HCT116 (cell line): Measurements from ENCODE around the gene ATP13A4. TPM values are rescaled to one million over a fixed set of nuclear protein-coding genes. Genes with fewer than 3 reads are reported as not detected.

Source experiments
- ATAC-seq: fragments of 200-7000 bp; cut with Tn5 transposase; 2 replicates; pipeline ENCODE4 v1.9.1; 2020; ENCODE audit warnings: mild to moderate bottlenecking, moderate library complexity
- BruUV-seq: library from RNA; stranded (reverse); fragments of 400-500 nt; replicated peaks from 2 replicates; lab custom pipeline; 2021; lab: Mats Ljungman, UMichigan
- CTCF ChIA-PET: fragments of 300-600 bp; sonication (Branson Sonifier 250); formaldehyde crosslinking; loops from one replicate; lab custom pipeline; 2021; ENCODE audit warnings: antibody characterized with exemption; lab: Charles Lee
- POLR2A ChIA-PET: fragments of 300-600, 350-600 bp; sonication (Branson Sonifier 250); formaldehyde crosslinking; loops from one replicate; lab custom pipeline; 2021; ENCODE audit warnings: antibody characterized with exemption; lab: Charles Lee
- RAD21 ChIA-PET, 2 experiments: fragments of 300-600 bp; sonication (Branson Sonifier 250); formaldehyde crosslinking; loops; one replicate each; lab custom pipeline; 2023; ENCODE audit warnings: low total read pairs in 2 of 2; ENCODE audit not compliant: uncharacterized antibody in 2 of 2, unreplicated experiment in 2 of 2, low non-redundant PET in 1 of 2; lab: Charles Lee
- DNase-seq: peaks from one replicate; pipeline ENCODE4 v3.0.0-alpha.2; 2010; ENCODE audit warnings: low read depth, low spot score
- H2AFZ ChIP-seq: fragments of 200-600 bp; shearing (Covaris generic), sonication (generic); 2 replicates; pipeline ENCODE4 v1.6.1; 2017; ENCODE audit warnings: low read depth, mixed run types, mixed read lengths, antibody characterized with exemption, low read length; ENCODE audit not compliant: poor library complexity, severe bottlenecking
- H3K27ac ChIP-seq: 2 replicates; pipeline ENCODE4 v1.5.1; 2012; ENCODE audit warnings: low read depth, low read length
- H3K27me3 ChIP-seq: fragments of 200-600 bp; sonication (generic); 2 replicates; pipeline ENCODE4 v1.6.1; 2016; ENCODE audit warnings: mixed run types, low read length, mixed read lengths; ENCODE audit not compliant: insufficient read depth
- H3K36me3 ChIP-seq, 2 experiments: fragments of 200-500 bp in 1 of 2; fragments of 200-600 bp in 1 of 2; sonication (Bioruptor generic) in 1 of 2; sonication (generic) in 1 of 2; 2 replicates each; pipeline versions ENCODE4 v1.5.1 to v1.6.1; 2014 to 2016; ENCODE audit warnings: low read length in 2 of 2, inconsistent platforms in 1 of 2, mixed read lengths in 1 of 2, mixed run types in 1 of 2; ENCODE audit not compliant: insufficient read depth in 2 of 2, control insufficient read depth in 1 of 2
- H3K4me1 ChIP-seq, 2 experiments: fragments of 200-600 bp in 1 of 2; sonication (generic) in 1 of 2; 2 replicates each; pipeline versions ENCODE4 v1.5.1 to v1.6.1; 2012 to 2017; ENCODE audit warnings: low read length in 2 of 2, inconsistent platforms in 1 of 2, mild to moderate bottlenecking in 1 of 2, mixed read lengths in 1 of 2, mixed run types in 1 of 2, moderate library complexity in 1 of 2; ENCODE audit not compliant: insufficient read depth in 2 of 2, control insufficient read depth in 1 of 2
- H3K4me2 ChIP-seq: fragments of 200-600 bp; sonication (generic); 2 replicates; pipeline ENCODE4 v1.6.1; 2017; ENCODE audit warnings: mixed run types, low read length, mixed read lengths
- H3K4me3 ChIP-seq, 2 experiments: fragments of 200-600 bp in 1 of 2; sonication (generic) in 1 of 2; replicated peaks in 1 of 2; 2 replicates each; pipeline ENCODE4 v1.5.1; 2011 to 2016; ENCODE audit warnings: low read length in 2 of 2, control low read depth in 1 of 2, low read depth in 1 of 2, mild to moderate bottlenecking in 1 of 2, mixed read lengths in 1 of 2, mixed run types in 1 of 2
- H3K79me2 ChIP-seq: fragments of 200-600 bp; sonication (generic); 2 replicates; pipeline ENCODE4 v1.6.1; 2017; ENCODE audit warnings: mild to moderate bottlenecking, mixed run types, low read length, moderate library complexity, mixed read lengths; ENCODE audit not compliant: insufficient read depth
- H3K9ac ChIP-seq: fragments of 200-600 bp; sonication (generic); 2 replicates; pipeline ENCODE4 v1.6.1; 2016; ENCODE audit warnings: low read length, mixed read lengths
- H3K9me2 ChIP-seq: fragments of 200-600 bp; sonication (generic), shearing (Covaris generic); 2 replicates; pipeline ENCODE4 v1.6.1; 2017; ENCODE audit warnings: mixed run types, mild to moderate bottlenecking, moderate library complexity; ENCODE audit not compliant: insufficient read depth
- H3K9me3 ChIP-seq, 2 experiments: fragments of 200-500 bp in 1 of 2; fragments of 200-600 bp in 1 of 2; sonication (Bioruptor generic) in 1 of 2; sonication (generic) in 1 of 2; 2 replicates each; pipeline ENCODE4 v1.6.1; 2014 to 2017; ENCODE audit warnings: low read length in 2 of 2, mixed read lengths in 2 of 2, inconsistent platforms in 1 of 2, low read depth in 1 of 2, mild to moderate bottlenecking in 1 of 2, mixed run types in 1 of 2, moderate library complexity in 1 of 2; ENCODE audit not compliant: control insufficient read depth in 1 of 2, insufficient read depth in 1 of 2
- H4K20me1 ChIP-seq: fragments of 200-600 bp; sonication (generic), shearing (Covaris generic); 2 replicates; pipeline ENCODE4 v1.6.1; 2017; ENCODE audit warnings: mixed run types, mild to moderate bottlenecking, moderate library complexity; ENCODE audit not compliant: insufficient read depth
- CBX3 ChIP-seq: IDR thresholded peaks from 2 replicates; pipeline ENCODE4 v1.6.1; 2012; ENCODE audit warnings: low read depth
- EGR1 ChIP-seq: IDR thresholded peaks from 2 replicates; pipeline ENCODE4 v1.6.1; 2012; ENCODE audit warnings: low read depth
- ELF1 ChIP-seq: IDR thresholded peaks from 2 replicates; pipeline ENCODE4 v1.6.1; 2012; ENCODE audit warnings: low read depth, borderline replicate concordance
- EZH2 ChIP-seq: fragments of 200-600 bp; sonication (generic); IDR thresholded peaks from 2 replicates; pipeline ENCODE4 v1.6.1; 2017; ENCODE audit warnings: antibody characterized with exemption, mixed run types
- EZH2phosphoT487 ChIP-seq: fragments of 200-600 bp; IDR thresholded peaks from 2 replicates; pipeline ENCODE4 v1.6.1; 2018; ENCODE audit warnings: antibody characterized with exemption, borderline replicate concordance
- FOSL1 ChIP-seq: IDR thresholded peaks from 2 replicates; pipeline ENCODE4 v1.6.1; 2012; ENCODE audit warnings: low read depth
- POLR2A ChIP-seq: IDR thresholded peaks from 2 replicates; pipeline ENCODE4 v1.7.0; 2011; ENCODE audit warnings: borderline replicate concordance; ENCODE audit not compliant: insufficient read depth, insufficient read length; ENCODE audit errors: extremely low read depth
- POLR2AphosphoS5 ChIP-seq: IDR thresholded peaks from 2 replicates; pipeline ENCODE4 v1.6.1; 2011; ENCODE audit warnings: mild to moderate bottlenecking, low read depth, low read length, moderate library complexity
- RAD21 ChIP-seq: IDR thresholded peaks from 2 replicates; pipeline ENCODE4 v1.6.1; 2012; ENCODE audit warnings: low read depth, mild to moderate bottlenecking
- SIN3A ChIP-seq: IDR thresholded peaks from 2 replicates; pipeline ENCODE4 v1.6.1; 2012; ENCODE audit warnings: low read depth
- SP1 ChIP-seq: IDR thresholded peaks from 2 replicates; pipeline ENCODE4 v1.6.1; 2012; ENCODE audit warnings: low read depth
- SRF ChIP-seq: IDR thresholded peaks from 2 replicates; pipeline ENCODE4 v1.6.1; 2012; ENCODE audit warnings: low read depth
- TCF7L2 ChIP-seq: IDR thresholded peaks from 2 replicates; pipeline ENCODE4 v1.7.0; 2011; ENCODE audit warnings: borderline replicate concordance, inconsistent platforms; ENCODE audit not compliant: insufficient read depth, insufficient read length; ENCODE audit errors: extremely low read depth
- ZNF274 ChIP-seq: fragments of 200-500 bp; sonication (Bioruptor generic); IDR thresholded peaks from 2 replicates; pipeline ENCODE4 v1.6.1; 2014; ENCODE audit warnings: mild to moderate bottlenecking, low read depth, low read length, inconsistent platforms
- intact Hi-C: fragments of 100-400 bp; cut with micrococcal nuclease; formaldehyde crosslinking; loops from 2 replicates; pipeline ENCODE4 v1.10.0; 2022
- total RNA-seq: library from RNA; stranded (reverse); gene quantifications from one replicate; pipeline ENCODE4 v1.2.1, GENCODE V29; 2021; ENCODE audit not compliant: unreplicated experiment
- TF ChIP-seq, protein P1 (sequence below): IDR thresholded peaks from 2 replicates; pipeline ENCODE4 v1.6.1; 2011; ENCODE audit warnings: mild to moderate bottlenecking, low read length, moderate library complexity; ENCODE audit not compliant: insufficient replicate concordance; ENCODE audit errors: extremely low read depth
- TF ChIP-seq, protein P2 (sequence below): IDR thresholded peaks from 2 replicates; pipeline ENCODE4 v1.6.1; 2012; ENCODE audit warnings: low read depth
- TF ChIP-seq, protein P3 (sequence below), 3 experiments: fragments of 200-600 bp in 1 of 3; sonication (generic) in 1 of 3; IDR thresholded peaks in 2 of 3; conservative IDR thresholded peaks in 1 of 3; 2 replicates each; pipeline ENCODE4 v1.5.1; 2012 to 2017; ENCODE audit warnings: low read depth in 2 of 3, low read length in 2 of 3, antibody characterized with exemption in 1 of 3, borderline replicate concordance in 1 of 3, control low read depth in 1 of 3, mild to moderate bottlenecking in 1 of 3, mixed read lengths in 1 of 3, mixed run types in 1 of 3, moderate library complexity in 1 of 3; ENCODE audit not compliant: insufficient read depth in 1 of 3
- TF ChIP-seq, protein P4 (sequence below): IDR thresholded peaks from 2 replicates; pipeline ENCODE4 v1.6.1; 2012
- TF ChIP-seq, protein P5 (sequence below): IDR thresholded peaks from 2 replicates; pipeline ENCODE4 v1.6.1; 2012

Gene ATP13A4
- total RNA-seq, 1 experiment from 2014 or later, result 0.15 TPM

DNA sequence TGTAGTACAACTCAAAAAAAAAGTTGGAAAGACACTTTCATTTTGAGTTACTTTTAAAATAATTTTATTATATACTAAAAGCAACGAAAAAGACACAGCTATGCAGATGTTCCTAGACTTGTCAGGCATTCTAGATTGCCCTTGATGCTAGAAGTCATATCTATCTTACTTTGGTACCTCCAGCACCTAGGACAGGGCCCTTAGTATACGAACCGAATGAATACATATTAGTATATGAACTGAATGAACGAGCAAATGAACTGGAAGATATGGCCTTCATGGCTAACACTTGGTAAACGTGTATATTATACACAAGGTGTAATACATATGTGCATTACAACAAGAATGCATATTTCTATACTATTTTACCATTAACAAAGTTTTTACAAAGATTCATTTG, 200.3 kb downstream of the ATP13A4 start:
- Histone ChIP-seq H3K4me2 (no peak overlapping the region), H4K20me1 (no peaks in the 10 kb centered on the region), H3K4me3 (no peak overlapping the region), H2AFZ (no peak overlapping the region), H3K27me3 (peaks cover 29% of the 10 kb centered on the region), H3K27ac (no peak overlapping the region), H3K9me2 (no peaks in the 10 kb centered on the region), H3K9ac (no peak overlapping the region), H3K36me3 (no peaks in the 10 kb centered on the region), H3K4me1 (no peaks in the 10 kb centered on the region), H3K9me3 (no peaks in the 10 kb centered on the region), H3K79me2 (no peaks in the 10 kb centered on the region)
- no peak for TF ChIP-seq POLR2AphosphoS5
- TF ChIP-seq ZNF274, result no peak
- TF ChIP-seq, protein P1, sequence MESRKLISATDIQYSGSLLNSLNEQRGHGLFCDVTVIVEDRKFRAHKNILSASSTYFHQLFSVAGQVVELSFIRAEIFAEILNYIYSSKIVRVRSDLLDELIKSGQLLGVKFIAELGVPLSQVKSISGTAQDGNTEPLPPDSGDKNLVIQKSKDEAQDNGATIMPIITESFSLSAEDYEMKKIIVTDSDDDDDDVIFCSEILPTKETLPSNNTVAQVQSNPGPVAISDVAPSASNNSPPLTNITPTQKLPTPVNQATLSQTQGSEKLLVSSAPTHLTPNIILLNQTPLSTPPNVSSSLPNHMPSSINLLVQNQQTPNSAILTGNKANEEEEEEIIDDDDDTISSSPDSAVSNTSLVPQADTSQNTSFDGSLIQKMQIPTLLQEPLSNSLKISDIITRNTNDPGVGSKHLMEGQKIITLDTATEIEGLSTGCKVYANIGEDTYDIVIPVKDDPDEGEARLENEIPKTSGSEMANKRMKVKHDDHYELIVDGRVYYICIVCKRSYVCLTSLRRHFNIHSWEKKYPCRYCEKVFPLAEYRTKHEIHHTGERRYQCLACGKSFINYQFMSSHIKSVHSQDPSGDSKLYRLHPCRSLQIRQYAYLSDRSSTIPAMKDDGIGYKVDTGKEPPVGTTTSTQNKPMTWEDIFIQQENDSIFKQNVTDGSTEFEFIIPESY, result no peak
- TF ChIP-seq, protein P2, sequence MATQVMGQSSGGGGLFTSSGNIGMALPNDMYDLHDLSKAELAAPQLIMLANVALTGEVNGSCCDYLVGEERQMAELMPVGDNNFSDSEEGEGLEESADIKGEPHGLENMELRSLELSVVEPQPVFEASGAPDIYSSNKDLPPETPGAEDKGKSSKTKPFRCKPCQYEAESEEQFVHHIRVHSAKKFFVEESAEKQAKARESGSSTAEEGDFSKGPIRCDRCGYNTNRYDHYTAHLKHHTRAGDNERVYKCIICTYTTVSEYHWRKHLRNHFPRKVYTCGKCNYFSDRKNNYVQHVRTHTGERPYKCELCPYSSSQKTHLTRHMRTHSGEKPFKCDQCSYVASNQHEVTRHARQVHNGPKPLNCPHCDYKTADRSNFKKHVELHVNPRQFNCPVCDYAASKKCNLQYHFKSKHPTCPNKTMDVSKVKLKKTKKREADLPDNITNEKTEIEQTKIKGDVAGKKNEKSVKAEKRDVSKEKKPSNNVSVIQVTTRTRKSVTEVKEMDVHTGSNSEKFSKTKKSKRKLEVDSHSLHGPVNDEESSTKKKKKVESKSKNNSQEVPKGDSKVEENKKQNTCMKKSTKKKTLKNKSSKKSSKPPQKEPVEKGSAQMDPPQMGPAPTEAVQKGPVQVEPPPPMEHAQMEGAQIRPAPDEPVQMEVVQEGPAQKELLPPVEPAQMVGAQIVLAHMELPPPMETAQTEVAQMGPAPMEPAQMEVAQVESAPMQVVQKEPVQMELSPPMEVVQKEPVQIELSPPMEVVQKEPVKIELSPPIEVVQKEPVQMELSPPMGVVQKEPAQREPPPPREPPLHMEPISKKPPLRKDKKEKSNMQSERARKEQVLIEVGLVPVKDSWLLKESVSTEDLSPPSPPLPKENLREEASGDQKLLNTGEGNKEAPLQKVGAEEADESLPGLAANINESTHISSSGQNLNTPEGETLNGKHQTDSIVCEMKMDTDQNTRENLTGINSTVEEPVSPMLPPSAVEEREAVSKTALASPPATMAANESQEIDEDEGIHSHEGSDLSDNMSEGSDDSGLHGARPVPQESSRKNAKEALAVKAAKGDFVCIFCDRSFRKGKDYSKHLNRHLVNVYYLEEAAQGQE, result no peak; the same call in 1 of the 2 replicates
- no peak for TF ChIP-seq TCF7L2
- no peak for TF ChIP-seq CBX3
- TF ChIP-seq EGR1, result no peak
- no peak for TF ChIP-seq RAD21
- no peak for TF ChIP-seq POLR2A
- no peak for TF ChIP-seq EZH2phosphoT487
- no peak for TF ChIP-seq ELF1
- no peak for TF ChIP-seq SP1
- TF ChIP-seq, protein P3, sequence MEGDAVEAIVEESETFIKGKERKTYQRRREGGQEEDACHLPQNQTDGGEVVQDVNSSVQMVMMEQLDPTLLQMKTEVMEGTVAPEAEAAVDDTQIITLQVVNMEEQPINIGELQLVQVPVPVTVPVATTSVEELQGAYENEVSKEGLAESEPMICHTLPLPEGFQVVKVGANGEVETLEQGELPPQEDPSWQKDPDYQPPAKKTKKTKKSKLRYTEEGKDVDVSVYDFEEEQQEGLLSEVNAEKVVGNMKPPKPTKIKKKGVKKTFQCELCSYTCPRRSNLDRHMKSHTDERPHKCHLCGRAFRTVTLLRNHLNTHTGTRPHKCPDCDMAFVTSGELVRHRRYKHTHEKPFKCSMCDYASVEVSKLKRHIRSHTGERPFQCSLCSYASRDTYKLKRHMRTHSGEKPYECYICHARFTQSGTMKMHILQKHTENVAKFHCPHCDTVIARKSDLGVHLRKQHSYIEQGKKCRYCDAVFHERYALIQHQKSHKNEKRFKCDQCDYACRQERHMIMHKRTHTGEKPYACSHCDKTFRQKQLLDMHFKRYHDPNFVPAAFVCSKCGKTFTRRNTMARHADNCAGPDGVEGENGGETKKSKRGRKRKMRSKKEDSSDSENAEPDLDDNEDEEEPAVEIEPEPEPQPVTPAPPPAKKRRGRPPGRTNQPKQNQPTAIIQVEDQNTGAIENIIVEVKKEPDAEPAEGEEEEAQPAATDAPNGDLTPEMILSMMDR (IDR thresholded peaks at IDR 0.05 in 2 of 3, conservative IDR thresholded peaks at IDR 0.05 in 1 of 3; ENCODE audit: borderline replicate concordance in 1 of 3, insufficient read depth in 1 of 3, low read depth in 2 of 3, low read length in 2 of 3), result no peak
- TF ChIP-seq, protein P4, sequence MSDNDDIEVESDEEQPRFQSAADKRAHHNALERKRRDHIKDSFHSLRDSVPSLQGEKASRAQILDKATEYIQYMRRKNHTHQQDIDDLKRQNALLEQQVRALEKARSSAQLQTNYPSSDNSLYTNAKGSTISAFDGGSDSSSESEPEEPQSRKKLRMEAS, result no peak
- TF ChIP-seq SIN3A, result no peak
- no peak for TF ChIP-seq FOSL1
- TF ChIP-seq SRF, result no peak
- TF ChIP-seq EZH2, result no peak
- TF ChIP-seq, protein P5, sequence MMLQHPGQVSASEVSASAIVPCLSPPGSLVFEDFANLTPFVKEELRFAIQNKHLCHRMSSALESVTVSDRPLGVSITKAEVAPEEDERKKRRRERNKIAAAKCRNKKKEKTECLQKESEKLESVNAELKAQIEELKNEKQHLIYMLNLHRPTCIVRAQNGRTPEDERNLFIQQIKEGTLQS, result no peak
- intact Hi-C loops, result no loop called here
- RAD21 ChIA-PET, result no interaction called here
- POLR2A ChIA-PET, result no interaction called here
- CTCF ChIA-PET, result no interaction called here
- no TSS peak for BruUV-seq
- no peak for ATAC-seq
- no peak for DNase-seq
